H9 (cell line): Measurements from ENCODE around the gene CDK9. TPM values are rescaled to one million over a fixed set of nuclear protein-coding genes. Genes with fewer than 3 reads are reported as not detected.

ENCODE experiments used
- DNase-seq: peaks from one replicate; pipeline ENCODE4 v3.0.0-alpha.2; 2017
- H2AFZ ChIP-seq: one replicate; pipeline ENCODE4 v1.6.1; 2013; ENCODE audit warnings: mild to moderate bottlenecking, low read length, control low read depth, moderate library complexity
- H2AK5ac ChIP-seq: 2 replicates; pipeline ENCODE4 v1.6.1; 2013; ENCODE audit warnings: low read length, control low read depth, mixed read lengths; ENCODE audit not compliant: insufficient read length
- H2BK120ac ChIP-seq: one replicate; pipeline ENCODE4 v1.6.1; 2013; ENCODE audit warnings: low read depth, mild to moderate bottlenecking, low read length, control low read depth, inconsistent platforms; ENCODE audit not compliant: poor library complexity, severe bottlenecking
- H2BK12ac ChIP-seq: 2 replicates; pipeline ENCODE4 v1.6.1; 2013; ENCODE audit warnings: low read length, control low read depth, mixed read lengths, low read depth; ENCODE audit not compliant: insufficient read length
- H2BK15ac ChIP-seq: 2 replicates; pipeline ENCODE4 v1.6.1; 2013; ENCODE audit warnings: low read depth, low read length, control low read depth
- H2BK20ac ChIP-seq: one replicate; pipeline ENCODE4 v1.6.1; 2013; ENCODE audit warnings: low read depth, mild to moderate bottlenecking, low read length, control low read depth, inconsistent platforms; ENCODE audit not compliant: poor library complexity, severe bottlenecking
- H2BK5ac ChIP-seq: 2 replicates; pipeline ENCODE4 v1.6.1; 2013; ENCODE audit warnings: low read length, control low read depth, mixed read lengths; ENCODE audit not compliant: insufficient read length
- H3K14ac ChIP-seq: 2 replicates; pipeline ENCODE4 v1.6.1; 2013; ENCODE audit warnings: low read length, control low read depth; ENCODE audit not compliant: insufficient read depth
- H3K18ac ChIP-seq: 2 replicates; pipeline ENCODE4 v1.6.1; 2013; ENCODE audit warnings: low read depth, mild to moderate bottlenecking, mixed read lengths, low read length, control low read depth; ENCODE audit not compliant: insufficient read length
- H3K23ac ChIP-seq: 2 replicates; pipeline ENCODE4 v1.6.1; 2013; ENCODE audit warnings: low read length, control low read depth, mixed read lengths, low read depth; ENCODE audit not compliant: insufficient read length
- H3K23me2 ChIP-seq: 2 replicates; pipeline ENCODE4 v1.6.1; 2013; ENCODE audit warnings: low read depth, mild to moderate bottlenecking, mixed read lengths, low read length, control low read depth; ENCODE audit not compliant: insufficient read length, poor library complexity, severe bottlenecking
- H3K27ac ChIP-seq: 2 replicates; pipeline ENCODE4 v1.5.1; 2013; ENCODE audit warnings: low read length, control low read depth, mixed read lengths, low read depth; ENCODE audit not compliant: insufficient read length
- H3K27me3 ChIP-seq: 2 replicates; pipeline ENCODE4 v1.6.1; 2013; ENCODE audit warnings: low read length, control low read depth, inconsistent platforms; ENCODE audit not compliant: insufficient read depth
- H3K4ac ChIP-seq: 2 replicates; pipeline ENCODE4 v1.6.1; 2013; ENCODE audit warnings: low read depth, mild to moderate bottlenecking, control low read depth, inconsistent platforms, low read length, moderate library complexity
- H3K4me1 ChIP-seq: 2 replicates; pipeline ENCODE4 v1.6.1; 2013; ENCODE audit warnings: low read length, control low read depth, inconsistent platforms; ENCODE audit not compliant: insufficient read depth
- H3K4me2 ChIP-seq: 2 replicates; pipeline ENCODE4 v1.6.1; 2013; ENCODE audit warnings: low read length, control low read depth, mixed read lengths; ENCODE audit not compliant: insufficient read length, insufficient read depth
- H3K56ac ChIP-seq: 2 replicates; pipeline ENCODE4 v1.6.1; 2013; ENCODE audit warnings: low read depth, mild to moderate bottlenecking, mixed read lengths, low read length, control low read depth; ENCODE audit not compliant: insufficient read length
- H3K79me1 ChIP-seq: 2 replicates; pipeline ENCODE4 v1.6.1; 2013; ENCODE audit warnings: low read depth, mild to moderate bottlenecking, moderate library complexity, low read length, control low read depth, inconsistent platforms; ENCODE audit not compliant: insufficient read depth, poor library complexity, severe bottlenecking
- H3K79me2 ChIP-seq: 2 replicates; pipeline ENCODE4 v1.6.1; 2013; ENCODE audit warnings: low read length, control low read depth, inconsistent platforms; ENCODE audit not compliant: insufficient read depth
- H3K9ac ChIP-seq: 2 replicates; pipeline ENCODE4 v1.6.1; 2013; ENCODE audit warnings: low read length, control low read depth, mixed read lengths; ENCODE audit not compliant: insufficient read length; ENCODE audit errors: extremely low read depth
- H3K9me3 ChIP-seq: one replicate; pipeline ENCODE4 v1.6.1; 2013; ENCODE audit warnings: low read depth, low read length, inconsistent platforms; ENCODE audit not compliant: control insufficient read depth
- H3T11ph ChIP-seq: one replicate; pipeline ENCODE4 v1.6.1; 2013; ENCODE audit warnings: mild to moderate bottlenecking, low read length, control low read depth, inconsistent platforms
- H4K20me1 ChIP-seq: one replicate; pipeline ENCODE4 v1.6.1; 2013; ENCODE audit not compliant: control insufficient read depth, insufficient read length, insufficient read depth
- H4K5ac ChIP-seq: 2 replicates; pipeline ENCODE4 v1.6.1; 2013; ENCODE audit warnings: low read depth, mild to moderate bottlenecking, mixed read lengths, low read length, control low read depth; ENCODE audit not compliant: insufficient read length
- H4K8ac ChIP-seq: replicated peaks from 2 replicates; pipeline ENCODE4 v1.6.1; 2013; ENCODE audit warnings: low read length, control low read depth, mixed read lengths, low read depth; ENCODE audit not compliant: insufficient read length
- H4K91ac ChIP-seq: 2 replicates; pipeline ENCODE4 v1.6.1; 2013; ENCODE audit warnings: low read depth, mild to moderate bottlenecking, moderate library complexity, mixed read lengths, low read length, control low read depth; ENCODE audit not compliant: insufficient read length
- H3K27ac Mint-ChIP-seq, 3 experiments: 2 replicates in 2 of 3; 3 replicates in 1 of 3; pipeline ENCODE4 v1.8.0; 2020 to 2021; ENCODE audit warnings: mixed read lengths in 3 of 3, mild to moderate bottlenecking in 1 of 3, moderate library complexity in 1 of 3
- H3K27me3 Mint-ChIP-seq: 2 replicates; pipeline ENCODE4 v1.8.0; 2021; ENCODE audit warnings: low read depth, mild to moderate bottlenecking, moderate library complexity, mixed read lengths
- H3K36me3 Mint-ChIP-seq, 3 experiments: 2 replicates in 2 of 3; 3 replicates in 1 of 3; pipeline ENCODE4 v1.8.0; 2020 to 2021; ENCODE audit warnings: low read depth in 3 of 3, mixed read lengths in 3 of 3; ENCODE audit not compliant: insufficient read depth in 1 of 3
- H3K4me1 Mint-ChIP-seq, 2 experiments: 2 replicates each; pipeline ENCODE4 v1.8.0; 2020; ENCODE audit warnings: mixed read lengths in 2 of 2
- H3K4me3 Mint-ChIP-seq, 2 experiments: 2 replicates in 1 of 2; 3 replicates in 1 of 2; pipeline ENCODE4 v1.8.0; 2020 to 2021; ENCODE audit warnings: mild to moderate bottlenecking in 2 of 2, mixed read lengths in 2 of 2, moderate library complexity in 1 of 2
- H3K9me3 Mint-ChIP-seq, 2 experiments: 2 replicates in 1 of 2; 3 replicates in 1 of 2; pipeline ENCODE4 v1.8.0; 2020; ENCODE audit warnings: mild to moderate bottlenecking in 2 of 2, mixed read lengths in 2 of 2, moderate library complexity in 1 of 2
- CTCF ChIP-seq: fragments of 200-600 bp; sonication (generic); conservative IDR thresholded peaks from 3 replicates; pipeline ENCODE4 v1.8.0; 2021; ENCODE audit warnings: antibody characterized with exemption, mild to moderate bottlenecking
- WGBS: extraction: QIAGEN DNeasy Blood & Tissue Kit; methylation state at CpG from one replicate; pipeline ENCODE4 v1.1.7; 2013; ENCODE audit warnings: missing lambda C conversion rate, low lambda C conversion rate, mixed read lengths; ENCODE audit not compliant: insufficient read length; ENCODE audit errors: extremely low coverage; 5-methylcytosine and 5-hydroxymethylcytosine counted together
- total RNA-seq: library from RNA; stranded (reverse); gene quantifications from 2 replicates; pipeline ENCODE4 v1.2.1, GENCODE V29; 2021

The CDK9 gene
- total RNA-seq, 1 experiment from 2014 or later = 85.7 TPM

GRCh38 chr9:127833555-127833954 lies 47.7 kb downstream of the CDK9 start:
- no peak for DNase-seq
- no peak overlapping the region for H4K91ac ChIP-seq
- Mint-ChIP-seq H3K4me1 (peaks cover 7 to 25% of the 10 kb centered on the region in 2 experiments), H3K36me3 (no peaks in the 10 kb centered on the region; a peak in 1 of 7 replicates), H3K9me3 (no peaks in the 10 kb centered on the region), H3K27ac (no peak overlapping the region), H3K27me3 (no peaks in the 10 kb centered on the region), H3K4me3 (no peak overlapping the region)
- H3K18ac ChIP-seq = no peak overlapping the region
- no peak overlapping the region for H3K27ac ChIP-seq
- H3T11ph ChIP-seq = no peak overlapping the region
- no peak overlapping the region for H2BK120ac ChIP-seq
- no peaks in the 10 kb centered on the region for H4K20me1 ChIP-seq
- H3K9me3 ChIP-seq = no peaks in the 10 kb centered on the region
- no peak overlapping the region for H4K8ac ChIP-seq
- no peak overlapping the region for H2BK12ac ChIP-seq
- no peaks in the 10 kb centered on the region for H3K79me1 ChIP-seq
- no peak overlapping the region for H2AK5ac ChIP-seq
- H3K56ac ChIP-seq = no peak overlapping the region
- no peak overlapping the region for H2BK20ac ChIP-seq
- H2BK5ac ChIP-seq = no peak overlapping the region
- no peak overlapping the region for H2AFZ ChIP-seq
- H3K4me2 ChIP-seq = no peak overlapping the region
- H3K23ac ChIP-seq = no peak overlapping the region
- H3K4ac ChIP-seq = no peak overlapping the region
- no peaks in the 10 kb centered on the region for H3K27me3 ChIP-seq
- no peaks in the 10 kb centered on the region for H3K79me2 ChIP-seq
- no peak overlapping the region for H4K5ac ChIP-seq
- no peak overlapping the region for H2BK15ac ChIP-seq
- H3K4me1 ChIP-seq = no peaks in the 10 kb centered on the region; the same call in 1 of the 2 replicates
- peaks cover 2% of the 10 kb centered on the region for H3K23me2 ChIP-seq
- no peak for TF ChIP-seq CTCF
- H3K9ac ChIP-seq = no peak overlapping the region
- H3K14ac ChIP-seq = no peak overlapping the region
- no CpG with 5 or more reads among the region's 1 CpG for WGBS
